Nephron (organoid): ENCODE measurements around the gene CAMTA1.
A peak's percentile ranks its signal among the peaks of the same experiment; 100 is the strongest.

Experiments used
- H3K27ac Mint-ChIP-seq, 3 experiments: 2 replicates each; pipeline ENCODE4 v1.8.0; 2020; ENCODE audit warnings: mixed read lengths in 3 of 3, mild to moderate bottlenecking in 2 of 3, moderate library complexity in 1 of 3
- H3K27me3 Mint-ChIP-seq: 2 replicates; pipeline ENCODE4 v1.8.0; 2021; ENCODE audit warnings: low read depth, mild to moderate bottlenecking, moderate library complexity, mixed read lengths
- H3K36me3 Mint-ChIP-seq: 2 replicates; pipeline ENCODE4 v1.8.0; 2020; ENCODE audit warnings: low read depth, mixed read lengths
- H3K4me1 Mint-ChIP-seq: 2 replicates; pipeline ENCODE4 v1.8.0; 2020; ENCODE audit warnings: mixed read lengths
- H3K4me3 Mint-ChIP-seq, 3 experiments: 2 replicates each; pipeline ENCODE4 v1.8.0; 2020; ENCODE audit warnings: mild to moderate bottlenecking in 3 of 3, mixed read lengths in 3 of 3, moderate library complexity in 2 of 3
- H3K9me3 Mint-ChIP-seq: 2 replicates; pipeline ENCODE4 v1.8.0; 2020; ENCODE audit warnings: mixed read lengths
- CTCF ChIP-seq, 3 experiments: fragments of 200-600 bp; sonication (generic); IDR thresholded peaks; one replicate each; pipeline ENCODE4 v1.5.0; 2021; ENCODE audit warnings: antibody characterized with exemption in 3 of 3; ENCODE audit not compliant: unreplicated experiment in 3 of 3

CAMTA1 gene

GRCh38 chr1:6794164-6794563 is 8.9 kb downstream of the CAMTA1 start:
- H3K4me1 Mint-ChIP-seq, result peaks cover 39% of the 10 kb centered on the region
- no peaks in the 10 kb centered on the region for H3K9me3 Mint-ChIP-seq
- H3K27ac Mint-ChIP-seq, result peak overlapping the region in 2 of 3 experiments; percentile 11 to 59
- peak; percentile 44 to 66 (median 57) for TF ChIP-seq CTCF (IDR thresholded peaks at IDR 0.05; ENCODE audit: unreplicated experiment in 3 of 3)
- no peak overlapping the region for H3K4me3 Mint-ChIP-seq
- no peaks in the 10 kb centered on the region for H3K36me3 Mint-ChIP-seq
- no peaks in the 10 kb centered on the region for H3K27me3 Mint-ChIP-seq

DNA sequence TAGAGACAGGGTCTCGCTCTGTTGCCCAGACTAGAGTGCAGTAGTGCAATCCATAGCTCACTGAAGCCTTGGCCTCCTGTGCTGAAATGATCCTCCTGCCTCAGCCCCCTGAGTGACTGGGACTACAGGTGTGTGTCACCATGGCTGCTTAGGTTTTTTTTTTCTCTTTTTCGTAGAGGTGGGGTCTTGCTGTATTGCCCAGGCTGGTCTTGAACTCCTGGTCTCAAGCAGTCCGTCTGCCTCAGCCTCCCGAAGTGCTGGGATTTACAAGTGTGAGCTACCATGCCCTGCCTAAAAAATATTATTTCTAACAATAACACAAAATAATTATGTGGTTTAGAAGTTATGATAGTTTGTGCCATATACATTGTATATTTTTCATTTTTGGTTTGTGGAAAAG is 9.9 kb downstream of the CAMTA1 start:
- Mint-ChIP-seq H3K4me1 (peaks cover 40% of the 10 kb centered on the region), H3K27me3 (no peaks in the 10 kb centered on the region), H3K9me3 (no peaks in the 10 kb centered on the region), H3K36me3 (peaks cover 3% of the 10 kb centered on the region), H3K4me3 (no peak overlapping the region), H3K27ac (peak overlapping the region in 2 of 3 experiments; percentile 28 to 64)
- TF ChIP-seq CTCF (IDR thresholded peaks at IDR 0.05; ENCODE audit: unreplicated experiment in 3 of 3), result no peak

- no peaks in the 10 kb centered on the region for H3K9me3 Mint-ChIP-seq
- H3K4me3 Mint-ChIP-seq, result no peak overlapping the region
- H3K4me1 Mint-ChIP-seq, result peaks cover 43% of the 10 kb centered on the region
- H3K27me3 Mint-ChIP-seq, result no peaks in the 10 kb centered on the region
- H3K36me3 Mint-ChIP-seq, result peaks cover 3% of the 10 kb centered on the region
- H3K27ac Mint-ChIP-seq, result peak overlapping the region in 2 of 3 experiments; percentile 28 to 64
- no peak for TF ChIP-seq CTCF (IDR thresholded peaks at IDR 0.05; ENCODE audit: unreplicated experiment in 3 of 3)
Measured at GRCh38 chr1:6795661-6796060, 10.4 kb downstream of the CAMTA1 start.

- Mint-ChIP-seq H3K36me3 (peaks cover 3% of the 10 kb centered on the region), H3K27me3 (no peaks in the 10 kb centered on the region), H3K4me3 (no peak overlapping the region), H3K4me1 (peaks cover 44% of the 10 kb centered on the region), H3K9me3 (no peaks in the 10 kb centered on the region), H3K27ac (no peak overlapping the region)
- TF ChIP-seq CTCF (IDR thresholded peaks at IDR 0.05; ENCODE audit: unreplicated experiment in 3 of 3), result no peak
Measured at GRCh38 chr1:6796095-6796494, 10.8 kb downstream of the CAMTA1 start.

- Mint-ChIP-seq H3K9me3 (no peaks in the 10 kb centered on the region), H3K36me3 (peaks cover 3% of the 10 kb centered on the region), H3K27ac (no peak overlapping the region), H3K4me1 (peaks cover 53% of the 10 kb centered on the region), H3K4me3 (no peak overlapping the region), H3K27me3 (no peaks in the 10 kb centered on the region)
- TF ChIP-seq CTCF (IDR thresholded peaks at IDR 0.05; ENCODE audit: unreplicated experiment in 3 of 3), result no peak
Measured at GRCh38 chr1:6799499-6799898, 14.2 kb downstream of the CAMTA1 start.

- Mint-ChIP-seq H3K27ac (peak overlapping the region; percentile 30 to 84 (median 74)), H3K36me3 (peaks cover 3% of the 10 kb centered on the region), H3K27me3 (no peaks in the 10 kb centered on the region), H3K4me3 (no peak overlapping the region), H3K9me3 (no peaks in the 10 kb centered on the region), H3K4me1 (peaks cover 55% of the 10 kb centered on the region)
- TF ChIP-seq CTCF (IDR thresholded peaks at IDR 0.05; ENCODE audit: unreplicated experiment in 3 of 3), result no peak
Measured at GRCh38 chr1:6800745-6801144, 15.5 kb downstream of the CAMTA1 start.
